GM13976 (cell line): ENCODE data around the gene PCDHB14.

Source experiments
- DNase-seq: peaks from one replicate; pipeline ENCODE4 v3.0.0; 2012; ENCODE audit warnings: low spot score
- CTCF ChIP-seq: IDR thresholded peaks from 2 replicates; pipeline ENCODE4 v1.5.1; 2012; ENCODE audit warnings: borderline replicate concordance, mild to moderate bottlenecking; ENCODE audit not compliant: insufficient read depth; ENCODE audit errors: extremely low read depth, missing control alignments, control extremely low read depth
- in situ Hi-C: fragments of 300-500 bp; cut with MboI; formaldehyde crosslinking; loops from one replicate; pipeline ENCODE4 v1.12.0; 2022; ENCODE audit warnings: low sequenced_read_pairs, mixed read lengths, inconsistent platforms; ENCODE audit not compliant: unreplicated experiment

PCDHB14 gene

GRCh38 chr5:141258948-141259347 is 35.8 kb downstream of the PCDHB14 start:
- in situ Hi-C loops = no loop called here
- DNase-seq = no peak
- no peak for TF ChIP-seq CTCF

- no peak for DNase-seq
- TF ChIP-seq CTCF = no peak
- in situ Hi-C loops = no loop called here
Measured at GRCh38 chr5:141260458-141261237, 37.5 kb downstream of the PCDHB14 start.

GRCh38 chr5:141261238-141261546 is 38.0 kb downstream of the PCDHB14 start:
- DNase-seq = no peak
- in situ Hi-C loops = no loop called here

GRCh38 chr5:141269195-141269594 is 46.1 kb downstream of the PCDHB14 start:
- no peak for DNase-seq
- in situ Hi-C loops = no loop called here
- no peak for TF ChIP-seq CTCF

More at GRCh38 chr5:141261238-141261546, 38.0 kb downstream of the PCDHB14 start:
- no peak for TF ChIP-seq CTCF

- in situ Hi-C loops = no loop called here
- TF ChIP-seq CTCF = no peak
- DNase-seq = no peak
Measured at GRCh38 chr5:141272906-141273305, 49.8 kb downstream of the PCDHB14 start.
